Endothelial cell (in vitro differentiated cells): ENCODE data around the gene SYNPO. TPM values are rescaled to one million over a fixed set of nuclear protein-coding genes. Genes with fewer than 3 reads are reported as not detected.

Experiments
- DNase-seq: peaks from one replicate; pipeline ENCODE4 v3.0.0; 2021; ENCODE audit warnings: low spot score
- H3K27ac Mint-ChIP-seq: one replicate; pipeline ENCODE4 v1.8.0; 2021; ENCODE audit warnings: mixed read lengths, inconsistent platforms; ENCODE audit not compliant: unreplicated experiment
- H3K27me3 Mint-ChIP-seq: one replicate; pipeline ENCODE4 v1.8.0; 2021; ENCODE audit warnings: mild to moderate bottlenecking, moderate library complexity, mixed read lengths, inconsistent platforms; ENCODE audit not compliant: unreplicated experiment
- H3K36me3 Mint-ChIP-seq: one replicate; pipeline ENCODE4 v1.8.0; 2021; ENCODE audit warnings: mild to moderate bottlenecking, low read depth, mixed read lengths, inconsistent platforms; ENCODE audit not compliant: unreplicated experiment
- H3K4me1 Mint-ChIP-seq: one replicate; pipeline ENCODE4 v1.8.0; 2021; ENCODE audit warnings: mild to moderate bottlenecking, mixed read lengths, inconsistent platforms; ENCODE audit not compliant: unreplicated experiment
- H3K4me3 Mint-ChIP-seq: one replicate; pipeline ENCODE4 v1.8.0; 2021; ENCODE audit warnings: mild to moderate bottlenecking, mixed read lengths, inconsistent platforms; ENCODE audit not compliant: unreplicated experiment
- H3K9me3 Mint-ChIP-seq: one replicate; pipeline ENCODE4 v1.8.0; 2021; ENCODE audit warnings: mixed read lengths, inconsistent platforms; ENCODE audit not compliant: unreplicated experiment
- CTCF ChIP-seq: fragments of 200-600 bp; sonication (generic); IDR thresholded peaks from one replicate; pipeline ENCODE4 v1.5.0; 2021; ENCODE audit warnings: antibody characterized with exemption; ENCODE audit not compliant: unreplicated experiment
- total RNA-seq: library from RNA; stranded (reverse); fragmentation: NEBNext Ultra II Directional; extraction: Animal tissue kit (Norgen Biotek cat#: 25700); gene quantifications from one replicate; pipeline ENCODE4 v1.2.1, GENCODE V29; 2021; ENCODE audit not compliant: unreplicated experiment

Gene SYNPO
- total RNA-seq, 1 donor from 2014 or later = 94.3 TPM

- Mint-ChIP-seq H3K27ac (peak overlapping the region; percentile 98), H3K9me3 (no peaks in the 10 kb centered on the region), H3K4me3 (no peak overlapping the region), H3K4me1 (peaks cover 68% of the 10 kb centered on the region), H3K27me3 (peaks cover 10% of the 10 kb centered on the region), H3K36me3 (no peaks in the 10 kb centered on the region)
- no peak for TF ChIP-seq CTCF
- peak; percentile 59 for DNase-seq
Observed at GRCh38 chr5:150595466-150596031, 44.9 kb upstream of the SYNPO start.

DNA sequence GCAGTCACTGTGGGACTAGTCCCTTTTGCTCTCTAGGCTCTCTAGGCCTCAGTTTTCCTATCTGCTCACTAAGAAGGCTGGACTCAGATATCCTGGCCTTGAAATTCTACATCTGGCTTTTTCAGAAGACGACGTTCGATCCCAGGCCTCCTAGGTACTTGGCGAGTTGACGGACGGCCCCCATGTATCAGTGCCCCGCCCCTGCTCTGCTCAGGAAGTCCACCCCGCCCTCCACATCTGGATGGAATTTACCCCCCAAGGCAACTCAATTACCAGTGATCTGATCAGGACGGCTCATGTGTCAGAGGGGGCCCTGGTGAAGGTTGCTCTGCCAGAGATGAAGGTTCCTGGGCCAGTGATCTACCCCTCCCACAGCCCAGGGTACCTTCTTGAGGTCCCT lies 44.1 kb upstream of the SYNPO start:
- Mint-ChIP-seq H3K27ac (peak overlapping the region; percentile 98), H3K27me3 (peaks cover 10% of the 10 kb centered on the region)

DNA sequence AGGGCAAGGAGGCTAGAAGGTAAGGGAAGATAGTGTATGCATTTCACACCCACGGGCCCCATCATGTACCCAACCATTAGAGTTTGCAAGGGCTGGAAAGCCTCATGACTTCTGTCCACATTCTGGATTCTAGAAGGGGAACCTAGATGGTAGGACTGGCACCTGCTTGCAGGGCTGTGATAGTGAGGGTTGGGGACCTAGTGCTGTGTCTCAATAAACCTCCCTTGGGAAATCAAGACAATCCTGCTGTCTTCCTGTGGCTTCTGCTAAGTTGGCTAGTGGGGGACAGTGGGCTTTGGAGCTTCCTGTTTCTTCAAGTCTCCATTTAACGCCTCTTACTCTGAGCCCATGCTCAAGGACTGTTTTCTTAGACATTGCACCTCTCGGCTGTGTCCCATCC lies 43.6 kb upstream of the SYNPO start:
- H3K9me3 Mint-ChIP-seq = no peaks in the 10 kb centered on the region
- peaks cover 58% of the 10 kb centered on the region for H3K4me1 Mint-ChIP-seq
- H3K27me3 Mint-ChIP-seq = peaks cover 8% of the 10 kb centered on the region
- no peak for TF ChIP-seq CTCF
- no peak overlapping the region for H3K4me3 Mint-ChIP-seq
- no peak for DNase-seq
- peak overlapping the region; percentile 72 for H3K27ac Mint-ChIP-seq
- no peaks in the 10 kb centered on the region for H3K36me3 Mint-ChIP-seq

More for the DNA sequence above, 44.1 kb upstream of the SYNPO start:
- peaks cover 62% of the 10 kb centered on the region for H3K4me1 Mint-ChIP-seq
- peak overlapping the region; percentile 74 for H3K4me3 Mint-ChIP-seq
- H3K9me3 Mint-ChIP-seq = no peaks in the 10 kb centered on the region
- no peak for TF ChIP-seq CTCF
- no peaks in the 10 kb centered on the region for H3K36me3 Mint-ChIP-seq
- DNase-seq = no peak

DNA sequence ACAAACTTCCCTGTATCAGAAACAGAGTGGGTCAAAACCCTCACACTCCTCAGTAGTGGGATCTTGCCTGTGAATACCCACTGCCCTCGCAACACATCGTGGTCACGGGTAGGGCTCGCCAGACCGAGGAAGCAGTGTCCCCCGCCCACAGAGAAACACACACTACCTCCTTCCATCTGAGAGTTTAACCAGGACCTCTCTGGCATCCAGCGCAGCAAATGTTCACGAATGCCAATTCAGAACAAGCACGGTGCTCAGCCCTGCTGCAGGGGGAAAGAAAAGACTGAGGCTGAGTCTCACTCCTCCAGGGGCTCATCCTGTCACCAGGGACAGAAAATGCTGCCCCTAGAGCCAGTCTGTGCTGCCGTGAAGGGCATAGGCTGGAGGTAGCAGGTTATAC lies 42.5 kb upstream of the SYNPO start:
- Mint-ChIP-seq H3K9me3 (no peaks in the 10 kb centered on the region), H3K4me3 (no peak overlapping the region), H3K4me1 (peaks cover 51% of the 10 kb centered on the region), H3K36me3 (no peaks in the 10 kb centered on the region), H3K27me3 (peaks cover 8% of the 10 kb centered on the region), H3K27ac (peak overlapping the region; percentile 53)
- DNase-seq = no peak
- TF ChIP-seq CTCF = no peak

GRCh38 chr5:150598821-150599273 lies 41.6 kb upstream of the SYNPO start:
- peaks cover 8% of the 10 kb centered on the region for H3K27me3 Mint-ChIP-seq
- DNase-seq = no peak
- no peaks in the 10 kb centered on the region for H3K9me3 Mint-ChIP-seq
- H3K4me1 Mint-ChIP-seq = peaks cover 49% of the 10 kb centered on the region
- no peak overlapping the region for H3K27ac Mint-ChIP-seq
- TF ChIP-seq CTCF = no peak
- no peaks in the 10 kb centered on the region for H3K36me3 Mint-ChIP-seq
- H3K4me3 Mint-ChIP-seq = no peak overlapping the region
